ENCODE results near the gene LCE5A.
"Not testable (repeated sequence)": the region's sequence is repeated elsewhere in the genome, so short reads cannot be mapped to it uniquely, and the experiment has no call there.

LCE5A gene, protein sequence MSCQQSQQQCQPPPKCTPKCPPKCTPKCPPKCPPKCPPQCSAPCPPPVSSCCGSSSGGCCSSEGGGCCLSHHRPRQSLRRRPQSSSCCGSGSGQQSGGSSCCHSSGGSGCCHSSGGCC

DNA sequence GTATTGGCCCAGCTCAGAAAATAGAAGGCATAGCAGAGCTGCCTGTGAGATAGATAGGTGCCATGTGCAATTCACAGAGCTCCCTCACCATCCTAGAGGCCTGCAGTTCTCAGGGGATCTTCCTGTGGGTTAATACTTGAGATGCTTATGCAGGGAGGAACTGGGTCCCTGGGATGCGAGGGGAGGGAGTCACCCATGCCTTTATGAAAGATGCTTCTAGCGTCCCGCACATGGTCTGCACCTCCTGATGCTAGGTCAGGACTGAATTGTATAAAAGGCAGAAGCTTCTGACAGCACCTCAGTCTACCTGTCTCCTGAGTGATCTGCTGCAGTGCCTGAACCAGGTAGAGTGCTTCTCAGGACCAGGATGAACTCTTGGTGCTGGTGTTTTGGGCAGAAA, at the start of gene LCE5A:
Gene LCE5A, plus strand, starts transcription at position 301 of the 400 bp plus-strand sequence. CDS start 732 bp downstream, outside the sequence.
- no peak for DNase-seq

DNA sequence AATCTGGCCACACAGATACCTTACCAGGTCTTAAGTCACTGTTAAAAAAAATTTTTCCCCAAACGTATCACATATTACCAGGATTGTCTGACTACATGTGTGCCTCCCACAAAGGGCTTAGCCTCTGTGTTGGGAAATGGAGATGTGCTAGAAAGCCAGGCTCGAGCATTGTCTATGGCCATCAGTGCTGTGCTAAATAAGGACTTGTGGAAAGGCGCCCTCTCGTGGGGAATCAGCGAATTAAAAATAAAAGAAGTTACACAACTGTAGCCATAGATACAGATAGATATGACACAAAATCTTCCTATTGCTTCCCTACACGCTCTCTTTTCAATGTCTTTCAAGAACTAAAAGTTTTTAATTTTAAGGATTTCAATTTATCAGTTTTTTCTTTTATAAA, 49.1 kb upstream of the LCE5A start:
- no peak for DNase-seq

DNA sequence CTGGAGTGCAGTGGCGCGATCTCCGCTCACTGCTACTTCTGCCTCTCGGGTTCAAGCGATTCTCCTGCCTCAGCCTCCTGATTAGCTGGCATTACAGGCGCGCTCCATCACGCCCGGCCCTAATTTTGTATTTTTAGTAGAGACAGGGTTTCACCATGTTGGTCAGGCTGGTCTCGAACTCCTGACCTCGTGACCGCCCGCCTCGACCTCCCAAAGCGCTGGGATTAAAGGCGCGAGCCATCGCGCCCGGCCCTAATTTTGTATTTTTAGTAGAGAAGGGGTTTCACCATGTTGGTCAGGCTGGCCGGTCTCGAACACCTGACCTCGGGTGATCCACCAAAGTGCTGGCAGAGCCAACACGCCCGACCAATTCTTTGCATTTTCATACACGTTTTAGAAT, 48.0 kb upstream of the LCE5A start:
- no peak for DNase-seq

DNA sequence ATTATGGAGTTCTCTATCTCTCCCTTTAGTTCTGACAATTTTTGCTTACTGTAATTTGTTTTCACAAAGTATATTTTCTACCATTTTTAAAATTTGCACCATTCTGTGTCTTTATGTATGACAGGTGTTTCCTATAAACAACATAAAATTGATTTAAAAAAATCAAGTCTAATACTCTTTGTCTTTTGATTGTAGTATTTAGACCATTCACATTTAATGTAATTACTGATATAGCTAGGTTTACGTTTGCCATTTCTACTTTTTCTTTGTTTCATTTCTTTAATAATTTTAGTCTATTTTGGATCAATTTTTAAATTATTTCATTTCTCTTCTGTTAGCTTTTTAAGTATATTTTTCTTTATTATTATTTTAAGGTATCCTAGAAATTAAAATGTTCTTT, 44.4 kb upstream of the LCE5A start:
- DNase-seq: no peak

DNA sequence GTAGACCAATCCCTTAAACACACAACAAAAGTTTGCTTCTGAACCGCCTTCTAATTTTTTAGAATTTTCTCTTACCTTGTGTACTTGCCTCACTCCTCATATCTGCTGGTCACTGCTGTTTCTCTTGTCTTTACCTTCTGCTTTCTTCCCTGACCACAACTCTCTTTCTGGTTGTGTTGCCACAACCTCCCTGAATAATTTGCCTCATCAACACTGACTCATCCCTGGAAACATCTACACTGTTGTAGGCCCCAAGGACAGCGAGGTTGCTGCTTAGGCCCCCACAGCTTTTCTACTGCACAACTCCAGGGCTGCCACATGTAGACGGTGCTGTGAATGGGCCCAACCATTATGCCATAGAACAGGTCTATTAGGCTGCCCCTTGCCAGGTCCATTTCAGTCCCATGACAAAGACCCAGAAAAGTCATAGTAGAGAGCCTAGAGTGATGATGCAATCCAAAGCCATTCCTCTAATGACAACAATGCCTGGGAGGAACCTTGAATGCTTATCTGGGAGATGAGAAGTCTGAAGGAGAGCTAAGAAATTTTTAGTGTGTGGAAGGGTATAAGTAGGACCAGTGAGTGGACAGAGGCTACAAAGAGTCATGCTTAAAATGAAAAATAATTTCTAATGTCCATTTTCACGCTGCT, 36.6 kb upstream of the LCE5A start:
- no peak for DNase-seq

DNA sequence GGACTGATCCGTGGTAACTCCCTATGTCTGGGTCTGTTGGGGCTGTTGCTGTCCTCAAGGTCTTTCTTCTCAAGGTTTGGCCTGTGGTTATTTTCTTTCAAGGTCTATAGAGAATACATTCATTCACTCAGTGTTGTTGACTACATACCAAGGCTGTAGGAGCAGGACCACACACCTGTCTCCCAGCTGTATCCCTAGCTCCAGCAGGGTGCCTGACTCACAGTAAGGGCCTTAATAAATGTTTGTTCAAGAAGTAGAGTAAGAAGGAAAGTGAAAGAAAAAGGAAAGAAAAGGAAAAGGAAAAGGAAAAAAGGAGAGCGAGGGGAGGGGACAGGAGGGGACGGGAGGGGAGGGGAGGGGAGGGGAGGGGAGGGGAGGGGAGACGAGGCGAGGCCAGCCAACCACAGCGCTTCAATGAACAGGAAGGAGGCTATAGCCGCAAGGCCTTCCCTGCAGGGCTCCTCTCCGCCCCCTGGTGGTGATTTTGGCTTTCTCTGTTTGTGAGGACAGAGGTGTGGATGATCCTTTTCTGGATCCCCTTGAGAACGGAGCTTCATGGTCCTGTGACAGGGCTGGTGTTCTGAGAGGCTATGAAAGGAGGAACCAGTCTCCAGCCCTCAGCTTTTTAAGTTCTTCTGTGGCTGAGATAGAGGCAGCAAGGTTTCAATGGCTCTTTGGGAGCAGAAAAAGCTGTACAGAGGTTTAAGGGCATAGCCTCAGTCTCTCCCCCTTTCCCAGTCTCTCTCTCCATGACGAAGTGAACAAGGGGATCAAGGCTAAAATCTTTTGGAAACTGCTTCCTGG, 30.6 kb upstream of the LCE5A start:
- no peak for DNase-seq

DNA sequence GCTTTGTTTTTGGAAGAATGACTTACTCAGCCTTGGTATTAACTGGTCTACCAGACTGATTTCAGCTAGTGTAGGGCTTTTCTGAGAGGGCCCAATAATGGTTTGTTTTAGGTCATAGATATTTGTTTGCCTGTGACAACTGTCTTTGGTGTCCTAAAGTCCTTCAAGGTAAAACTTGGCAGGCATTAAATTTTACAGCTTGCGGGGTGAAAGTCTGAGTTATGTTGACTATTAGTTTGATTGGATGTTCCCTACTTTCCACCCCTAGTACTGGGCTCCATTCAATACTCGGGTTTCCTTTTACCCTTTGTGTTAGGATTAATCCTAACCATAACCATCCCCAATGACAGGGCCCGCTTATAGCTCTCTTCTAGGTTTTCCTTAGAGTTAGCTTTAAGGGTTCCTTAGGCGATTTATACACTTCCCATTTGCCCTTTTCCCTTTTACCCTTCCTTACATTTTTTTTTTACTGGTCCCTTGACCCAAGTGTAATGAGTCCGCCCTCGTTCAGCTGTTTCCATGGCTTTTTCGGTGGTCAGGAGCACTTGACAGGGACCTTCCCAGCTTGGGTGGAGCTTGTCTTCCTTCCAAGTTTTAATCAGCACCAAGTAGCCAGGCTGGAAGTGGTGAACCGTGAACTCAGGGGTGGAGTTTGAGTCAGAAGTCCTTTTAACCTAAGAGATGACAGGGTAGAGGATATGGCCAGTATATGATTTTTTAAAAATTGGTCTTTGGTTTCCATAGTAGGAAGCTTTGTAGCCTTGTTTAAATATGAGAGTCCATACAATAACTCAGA, 28.5 kb upstream of the LCE5A start:
- no peak for DNase-seq

DNA sequence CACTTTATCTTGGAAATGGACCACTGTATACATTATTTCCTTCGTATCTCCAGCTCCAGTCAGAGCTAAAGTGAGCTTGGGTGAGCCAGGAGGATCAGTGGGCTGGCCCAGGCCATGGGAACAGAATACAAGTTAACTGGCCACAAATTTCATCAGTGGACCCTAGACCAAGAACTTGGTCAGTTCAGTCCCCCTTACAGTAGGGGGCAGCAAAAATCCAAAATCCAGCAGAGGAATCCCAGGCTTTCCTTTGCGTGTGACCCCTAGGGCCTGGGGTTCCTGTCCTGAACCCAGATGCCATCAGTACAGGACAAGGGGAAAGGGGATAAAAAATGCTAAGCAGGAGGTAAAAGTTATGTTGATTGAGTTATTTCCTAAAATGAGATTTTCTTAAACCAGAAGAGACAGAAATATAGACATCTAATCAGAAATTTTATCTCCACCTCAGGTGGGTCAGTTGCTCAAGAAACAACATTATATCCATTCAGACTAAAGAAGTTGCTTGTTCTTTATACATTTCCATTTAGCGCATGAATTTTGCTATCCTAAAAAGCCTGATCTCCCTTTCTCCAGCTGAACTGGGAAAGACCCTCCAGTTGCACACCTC, 24.1 kb upstream of the LCE5A start:
- no peak for DNase-seq

DNA sequence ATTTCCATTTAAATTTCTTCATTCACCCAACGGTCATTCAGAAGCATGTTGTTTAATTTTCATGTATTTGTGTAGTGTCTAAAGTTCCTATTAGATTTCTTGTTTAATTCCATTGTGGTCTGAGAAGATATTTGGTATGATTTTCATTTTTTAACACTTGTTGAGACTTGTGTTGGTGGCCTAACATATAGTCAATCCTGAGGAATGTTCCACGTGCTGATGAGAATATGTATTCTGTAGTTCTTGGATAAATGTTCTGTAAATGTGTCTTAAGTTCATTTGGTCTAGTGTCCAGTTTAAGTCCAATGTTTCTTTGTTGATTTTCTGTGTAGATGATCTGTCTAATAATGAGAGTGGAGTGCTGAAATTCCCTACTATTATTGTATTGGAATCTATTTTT, 22.7 kb upstream of the LCE5A start:
- DNase-seq: no peak

DNA sequence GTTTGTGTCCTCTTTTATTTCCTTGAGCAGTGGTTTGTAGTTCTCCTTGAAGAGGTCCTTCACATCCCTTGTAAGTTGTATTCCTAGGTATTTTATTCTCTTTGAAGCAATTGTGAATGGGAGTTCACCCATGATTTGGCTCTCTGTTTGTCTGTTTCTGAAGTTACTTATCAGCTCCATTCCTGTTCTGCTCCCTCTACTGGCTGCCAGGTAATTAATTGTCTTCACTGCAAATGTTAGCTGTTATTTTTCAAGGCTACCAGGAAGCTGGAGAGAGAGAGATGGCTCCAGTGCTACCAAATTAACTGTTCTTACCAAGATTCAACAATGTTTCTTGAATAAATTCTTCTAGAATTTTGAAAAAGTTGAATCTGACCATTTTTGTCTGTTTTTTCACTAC, 19.1 kb upstream of the LCE5A start:
- not testable (repeated sequence) for DNase-seq

DNA sequence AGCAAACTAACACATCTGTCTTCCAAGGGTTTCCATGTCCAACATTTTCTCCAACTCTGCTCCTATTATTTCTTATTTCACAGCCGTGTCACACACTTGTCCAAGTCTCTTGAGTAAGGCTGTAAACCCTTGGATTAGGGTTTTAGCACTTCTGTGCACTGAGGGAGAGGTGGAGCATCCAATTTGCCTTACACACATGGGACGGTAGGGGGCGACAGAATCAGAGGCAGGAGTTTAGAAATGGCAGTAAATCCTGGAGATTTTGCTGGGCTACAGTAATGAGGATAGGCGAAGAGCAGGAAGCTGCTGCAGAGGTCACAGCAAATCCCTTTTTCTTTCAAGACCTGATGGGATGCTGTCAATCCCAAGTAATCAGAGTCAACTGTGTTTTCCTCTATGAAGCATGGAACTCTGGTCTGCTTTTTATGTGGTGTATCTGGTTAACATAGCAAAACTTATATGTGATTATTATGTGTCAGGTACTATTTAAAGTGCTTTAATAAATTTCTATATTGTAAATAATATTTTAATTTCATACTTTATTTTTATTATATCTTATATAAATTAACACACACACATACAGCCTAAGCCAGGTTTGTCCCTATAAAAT, 15.4 kb upstream of the LCE5A start:
- DNase-seq: no peak

DNA sequence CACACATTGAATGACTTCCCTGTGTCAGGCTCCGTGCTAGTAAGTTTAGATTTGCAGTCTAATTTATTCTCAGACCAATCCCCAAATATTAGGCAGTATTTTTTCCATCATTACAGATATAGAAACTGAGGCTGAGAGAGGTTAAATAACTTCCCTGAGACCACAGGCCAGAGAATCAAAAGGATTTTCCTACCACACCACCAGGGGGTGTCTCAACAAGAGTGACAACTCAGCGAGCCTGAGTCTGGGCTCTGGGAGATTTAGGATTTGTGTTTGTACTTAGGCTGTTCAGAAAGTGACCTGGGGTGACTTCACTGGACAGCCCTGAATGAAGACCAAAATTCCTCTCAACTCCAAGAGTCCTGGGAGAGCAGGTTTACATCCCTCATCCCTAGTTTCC, 13.3 kb upstream of the LCE5A start:
- DNase-seq: no peak

DNA sequence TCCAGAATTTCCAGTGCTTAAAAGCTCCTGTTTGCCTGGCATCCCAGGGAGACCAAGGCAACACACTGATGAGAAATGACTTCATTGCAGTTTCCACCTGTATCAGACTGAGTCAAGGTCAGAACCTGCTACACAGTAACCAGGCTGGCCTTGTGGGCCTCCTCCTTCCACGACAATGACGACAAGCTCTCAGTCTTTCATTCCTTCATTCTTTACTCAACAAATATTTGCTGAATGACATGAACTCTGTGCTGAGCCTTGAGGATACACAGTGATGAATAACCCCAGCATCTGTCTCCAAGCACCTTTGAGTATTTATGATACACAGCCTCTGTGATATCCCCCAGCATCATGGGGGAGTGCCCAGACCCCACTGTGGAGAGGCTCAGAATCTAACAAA, 8.9 kb upstream of the LCE5A start:
- DNase-seq: no peak

DNA sequence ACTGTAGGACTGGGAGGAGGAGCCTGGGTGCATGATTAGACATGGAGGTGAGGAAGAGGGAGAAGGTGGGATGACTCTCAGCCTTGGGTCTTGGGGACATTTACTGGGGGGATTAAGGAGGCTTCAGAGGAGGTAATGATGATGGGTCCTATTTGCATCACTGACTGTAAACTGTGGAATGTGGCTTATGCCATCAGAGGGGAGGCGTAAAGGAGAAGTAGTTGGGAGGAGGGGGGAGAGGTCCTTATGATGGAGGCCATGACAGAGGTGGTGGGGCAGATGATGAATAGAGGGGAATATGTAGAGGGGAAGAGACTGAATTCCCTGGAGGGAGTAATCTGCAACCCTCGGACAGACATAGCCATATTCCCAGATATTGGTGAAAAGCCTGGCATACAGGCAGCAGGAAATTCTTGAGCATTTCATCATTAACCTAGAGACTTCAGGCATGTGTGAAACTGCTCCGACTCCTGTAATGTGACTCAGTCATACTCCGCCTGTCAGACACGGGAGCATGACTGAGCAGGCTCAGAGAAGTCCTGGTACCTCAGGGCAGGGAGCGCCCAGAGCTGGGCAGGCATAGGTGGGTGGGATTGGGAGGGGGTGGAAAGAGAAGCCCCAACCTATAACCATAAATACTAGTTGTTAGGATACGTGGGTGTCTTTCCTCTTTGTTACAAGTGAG, 8.0 kb upstream of the LCE5A start:
- no peak for DNase-seq

DNA sequence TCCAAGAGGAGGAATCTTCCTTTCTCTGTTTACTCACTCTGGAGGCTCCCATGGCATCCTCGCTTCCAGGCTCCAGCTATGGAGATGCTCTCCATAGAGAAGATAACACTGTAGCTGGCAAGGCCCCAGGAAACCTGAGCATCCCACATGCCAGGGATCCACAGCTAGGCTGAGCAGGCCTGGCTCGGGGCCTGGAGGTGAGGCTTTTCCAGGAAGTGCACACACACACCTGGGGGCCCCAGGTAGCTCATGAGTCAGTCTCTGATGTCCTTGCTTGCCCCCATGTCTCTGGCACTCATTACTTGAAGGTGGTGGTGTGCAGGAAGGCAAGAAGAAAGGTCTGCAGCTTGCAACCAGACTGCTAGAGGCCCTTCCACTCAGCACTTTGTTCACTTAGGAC, 5.5 kb upstream of the LCE5A start:
- DNase-seq: no peak

DNA sequence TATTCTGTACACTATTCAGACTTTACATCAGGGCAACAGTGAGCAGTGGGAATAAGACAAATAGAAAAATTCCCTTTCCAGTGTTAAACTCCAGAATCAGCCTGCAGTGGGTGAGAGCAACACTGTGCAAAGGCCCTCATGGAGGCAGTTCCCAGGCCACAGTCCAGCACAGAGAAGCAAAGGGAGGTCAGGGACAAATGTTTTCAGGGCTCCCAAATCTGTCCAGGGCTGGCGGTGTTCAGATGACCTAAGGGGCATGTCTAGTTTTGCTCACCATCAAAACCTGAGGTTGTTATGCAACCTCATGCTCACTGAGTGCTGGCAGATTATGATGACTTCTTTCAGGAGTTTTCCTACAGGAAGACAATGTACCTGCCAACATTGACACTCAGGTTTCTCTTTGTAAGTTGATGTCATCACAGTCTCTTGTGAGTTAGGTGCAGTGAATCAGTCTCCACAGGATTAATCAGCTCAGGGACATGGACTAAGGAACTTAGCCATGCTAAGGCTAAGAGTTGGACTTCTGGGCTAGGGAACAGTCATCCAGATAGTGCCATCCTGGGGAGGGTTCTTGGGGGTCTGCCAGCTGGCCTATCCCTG, 3.6 kb upstream of the LCE5A start:
- no peak for DNase-seq

DNA sequence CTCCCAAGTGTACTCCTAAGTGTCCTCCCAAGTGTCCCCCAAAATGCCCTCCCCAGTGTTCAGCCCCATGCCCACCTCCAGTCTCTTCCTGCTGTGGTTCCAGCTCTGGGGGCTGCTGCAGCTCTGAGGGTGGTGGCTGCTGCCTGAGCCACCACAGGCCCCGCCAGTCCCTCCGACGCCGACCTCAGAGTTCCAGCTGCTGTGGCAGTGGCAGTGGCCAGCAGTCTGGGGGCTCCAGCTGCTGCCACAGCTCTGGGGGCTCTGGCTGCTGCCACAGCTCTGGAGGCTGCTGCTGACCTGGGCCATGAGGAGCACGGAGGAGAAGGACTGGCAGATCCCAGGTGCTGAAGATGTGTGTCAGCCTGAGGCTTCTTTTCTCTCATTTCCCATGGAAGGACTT, 993 bp downstream of the LCE5A start:
- no peak for DNase-seq

DNA sequence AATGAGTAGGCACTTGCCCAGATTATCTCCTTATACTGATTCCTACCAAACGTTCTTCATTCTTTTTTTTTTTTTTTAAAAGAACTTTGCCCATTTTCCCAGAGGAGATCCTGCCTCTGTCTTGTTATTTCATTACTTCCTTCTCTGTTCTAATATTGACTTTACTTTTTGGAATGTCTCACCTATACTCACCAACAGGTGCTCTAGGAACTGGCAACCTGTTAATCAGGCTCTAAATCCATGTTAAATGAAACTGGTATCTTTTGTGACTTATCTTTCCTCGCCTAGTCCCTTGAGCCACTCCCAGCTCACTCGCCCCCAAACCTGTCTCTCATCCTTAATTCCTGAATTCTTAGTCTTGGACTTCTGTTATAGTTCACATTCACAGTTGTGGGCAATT, 2.5 kb downstream of the LCE5A start:
- no peak for DNase-seq

DNA sequence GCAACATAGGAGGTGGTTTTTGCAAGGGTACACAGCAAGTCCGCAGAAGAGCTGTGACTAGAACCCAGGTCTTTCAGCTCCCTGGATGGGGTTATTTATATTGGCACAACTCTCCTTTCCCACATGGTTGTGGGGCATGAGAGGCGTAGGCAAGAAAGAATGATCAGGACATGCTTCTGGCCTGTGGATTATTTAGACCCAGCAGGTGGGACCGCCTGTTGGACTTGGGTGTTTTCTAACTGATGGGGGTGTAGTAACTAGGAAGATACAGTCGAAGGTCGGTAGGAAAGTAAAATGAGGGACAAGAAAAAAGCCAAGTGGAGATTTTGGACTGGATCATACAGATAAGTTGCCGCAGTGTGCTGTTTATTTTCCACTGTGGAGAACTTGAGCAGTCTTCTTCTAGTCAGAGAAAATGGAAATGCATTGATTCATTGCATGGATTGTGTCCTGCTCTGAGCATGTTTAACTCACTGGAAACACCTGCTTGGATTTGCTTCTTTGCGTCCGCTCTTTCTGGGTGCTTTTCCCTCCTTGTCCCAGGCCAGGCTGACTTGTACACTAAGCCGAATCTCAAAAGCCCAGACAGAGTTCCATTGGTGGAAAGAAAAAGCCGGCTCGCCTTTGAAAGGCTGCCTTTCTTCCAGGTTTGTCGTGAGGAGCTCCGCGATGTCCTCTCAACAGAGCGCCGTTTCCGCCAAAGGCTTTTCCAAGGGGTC, 4.3 kb downstream of the LCE5A start:
- no peak for DNase-seq

DNA sequence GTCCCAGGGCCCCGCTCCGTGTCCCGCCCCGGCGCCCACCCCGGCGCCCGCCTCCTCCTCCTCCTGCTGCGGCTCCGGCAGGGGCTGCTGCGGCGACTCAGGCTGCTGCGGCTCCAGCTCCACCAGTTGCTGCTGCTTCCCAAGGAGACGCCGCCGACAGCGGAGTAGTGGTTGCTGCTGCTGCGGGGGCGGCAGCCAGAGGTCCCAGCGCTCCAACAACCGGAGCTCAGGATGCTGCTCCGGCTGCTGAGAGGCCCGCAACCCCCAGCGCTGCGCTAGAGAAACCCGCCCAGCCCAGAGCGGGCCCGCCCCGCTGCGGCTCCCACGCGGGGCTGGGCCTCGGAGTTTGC, 4.8 kb downstream of the LCE5A start:
- DNase-seq: no peak

DNA sequence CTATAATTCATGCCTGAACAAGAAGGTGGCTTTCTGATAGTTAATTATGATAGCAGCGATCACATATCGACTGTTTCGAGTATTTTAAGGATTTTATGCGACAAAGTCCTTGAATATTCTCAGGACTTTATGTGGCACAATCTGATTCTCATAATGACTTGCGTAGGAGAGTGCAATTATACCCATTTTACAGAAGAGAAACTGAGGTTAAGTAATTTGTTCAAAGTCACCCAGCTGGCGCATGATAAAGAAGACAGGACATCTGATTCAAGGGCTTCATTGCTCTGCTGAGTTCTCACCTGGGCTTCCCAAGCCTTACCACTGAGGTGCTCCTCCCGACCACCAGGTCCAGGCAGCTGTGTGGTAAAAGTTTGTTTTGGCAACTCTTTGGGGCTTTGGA, 5.5 kb downstream of the LCE5A start:
- DNase-seq: no peak
